HCT116 (cell line): ENCODE data around the gene FBXL15. TPM values are rescaled to one million over a fixed set of nuclear protein-coding genes. Genes with fewer than 3 reads are reported as not detected.

Experiments used
- ATAC-seq: fragments of 200-7000 bp; cut with Tn5 transposase; 2 replicates; pipeline ENCODE4 v1.9.1; 2020; ENCODE audit warnings: mild to moderate bottlenecking, moderate library complexity
- BruUV-seq: library from RNA; stranded (reverse); fragments of 400-500 nt; replicated peaks from 2 replicates; lab custom pipeline; 2021; lab: Mats Ljungman, UMichigan
- CTCF ChIA-PET: fragments of 300-600 bp; sonication (Branson Sonifier 250); formaldehyde crosslinking; loops from one replicate; lab custom pipeline; 2021; ENCODE audit warnings: antibody characterized with exemption; lab: Charles Lee
- POLR2A ChIA-PET: fragments of 300-600, 350-600 bp; sonication (Branson Sonifier 250); formaldehyde crosslinking; loops from one replicate; lab custom pipeline; 2021; ENCODE audit warnings: antibody characterized with exemption; lab: Charles Lee
- RAD21 ChIA-PET, 2 experiments: fragments of 300-600 bp; sonication (Branson Sonifier 250); formaldehyde crosslinking; loops; one replicate each; lab custom pipeline; 2023; ENCODE audit warnings: low total read pairs in 2 of 2; ENCODE audit not compliant: uncharacterized antibody in 2 of 2, unreplicated experiment in 2 of 2, low non-redundant PET in 1 of 2; lab: Charles Lee
- DNase-seq: peaks from one replicate; pipeline ENCODE4 v3.0.0-alpha.2; 2010; ENCODE audit warnings: low read depth, low spot score
- H2AFZ ChIP-seq: fragments of 200-600 bp; shearing (Covaris generic), sonication (generic); 2 replicates; pipeline ENCODE4 v1.6.1; 2017; ENCODE audit warnings: low read depth, mixed run types, mixed read lengths, antibody characterized with exemption, low read length; ENCODE audit not compliant: poor library complexity, severe bottlenecking
- H3K27ac ChIP-seq: 2 replicates; pipeline ENCODE4 v1.5.1; 2012; ENCODE audit warnings: low read depth, low read length
- H3K27me3 ChIP-seq: fragments of 200-600 bp; sonication (generic); 2 replicates; pipeline ENCODE4 v1.6.1; 2016; ENCODE audit warnings: mixed run types, low read length, mixed read lengths; ENCODE audit not compliant: insufficient read depth
- H3K36me3 ChIP-seq, 2 experiments: fragments of 200-500 bp in 1 of 2; fragments of 200-600 bp in 1 of 2; sonication (Bioruptor generic) in 1 of 2; sonication (generic) in 1 of 2; 2 replicates each; pipeline versions ENCODE4 v1.5.1 to v1.6.1; 2014 to 2016; ENCODE audit warnings: low read length in 2 of 2, inconsistent platforms in 1 of 2, mixed read lengths in 1 of 2, mixed run types in 1 of 2; ENCODE audit not compliant: insufficient read depth in 2 of 2, control insufficient read depth in 1 of 2
- H3K4me1 ChIP-seq, 2 experiments: fragments of 200-600 bp in 1 of 2; sonication (generic) in 1 of 2; 2 replicates each; pipeline versions ENCODE4 v1.5.1 to v1.6.1; 2012 to 2017; ENCODE audit warnings: low read length in 2 of 2, inconsistent platforms in 1 of 2, mild to moderate bottlenecking in 1 of 2, mixed read lengths in 1 of 2, mixed run types in 1 of 2, moderate library complexity in 1 of 2; ENCODE audit not compliant: insufficient read depth in 2 of 2, control insufficient read depth in 1 of 2
- H3K4me2 ChIP-seq: fragments of 200-600 bp; sonication (generic); 2 replicates; pipeline ENCODE4 v1.6.1; 2017; ENCODE audit warnings: mixed run types, low read length, mixed read lengths
- H3K4me3 ChIP-seq, 2 experiments: fragments of 200-600 bp in 1 of 2; sonication (generic) in 1 of 2; replicated peaks in 1 of 2; 2 replicates each; pipeline ENCODE4 v1.5.1; 2011 to 2016; ENCODE audit warnings: low read length in 2 of 2, control low read depth in 1 of 2, low read depth in 1 of 2, mild to moderate bottlenecking in 1 of 2, mixed read lengths in 1 of 2, mixed run types in 1 of 2
- H3K79me2 ChIP-seq: fragments of 200-600 bp; sonication (generic); 2 replicates; pipeline ENCODE4 v1.6.1; 2017; ENCODE audit warnings: mild to moderate bottlenecking, mixed run types, low read length, moderate library complexity, mixed read lengths; ENCODE audit not compliant: insufficient read depth
- H3K9ac ChIP-seq: fragments of 200-600 bp; sonication (generic); 2 replicates; pipeline ENCODE4 v1.6.1; 2016; ENCODE audit warnings: low read length, mixed read lengths
- H3K9me2 ChIP-seq: fragments of 200-600 bp; sonication (generic), shearing (Covaris generic); 2 replicates; pipeline ENCODE4 v1.6.1; 2017; ENCODE audit warnings: mixed run types, mild to moderate bottlenecking, moderate library complexity; ENCODE audit not compliant: insufficient read depth
- H3K9me3 ChIP-seq, 2 experiments: fragments of 200-500 bp in 1 of 2; fragments of 200-600 bp in 1 of 2; sonication (Bioruptor generic) in 1 of 2; sonication (generic) in 1 of 2; 2 replicates each; pipeline ENCODE4 v1.6.1; 2014 to 2017; ENCODE audit warnings: low read length in 2 of 2, mixed read lengths in 2 of 2, inconsistent platforms in 1 of 2, low read depth in 1 of 2, mild to moderate bottlenecking in 1 of 2, mixed run types in 1 of 2, moderate library complexity in 1 of 2; ENCODE audit not compliant: control insufficient read depth in 1 of 2, insufficient read depth in 1 of 2
- H4K20me1 ChIP-seq: fragments of 200-600 bp; sonication (generic), shearing (Covaris generic); 2 replicates; pipeline ENCODE4 v1.6.1; 2017; ENCODE audit warnings: mixed run types, mild to moderate bottlenecking, moderate library complexity; ENCODE audit not compliant: insufficient read depth
- CTCF ChIP-seq, 3 experiments: fragments of 200-600 bp in 1 of 3; sonication (generic) in 1 of 3; IDR thresholded peaks in 2 of 3; conservative IDR thresholded peaks in 1 of 3; 2 replicates each; pipeline ENCODE4 v1.5.1; 2012 to 2017; ENCODE audit warnings: low read depth in 2 of 3, low read length in 2 of 3, antibody characterized with exemption in 1 of 3, borderline replicate concordance in 1 of 3, control low read depth in 1 of 3, mild to moderate bottlenecking in 1 of 3, mixed read lengths in 1 of 3, mixed run types in 1 of 3, moderate library complexity in 1 of 3; ENCODE audit not compliant: insufficient read depth in 1 of 3
- ELF1 ChIP-seq: IDR thresholded peaks from 2 replicates; pipeline ENCODE4 v1.6.1; 2012; ENCODE audit warnings: low read depth, borderline replicate concordance
- EZH2phosphoT487 ChIP-seq: fragments of 200-600 bp; IDR thresholded peaks from 2 replicates; pipeline ENCODE4 v1.6.1; 2018; ENCODE audit warnings: antibody characterized with exemption, borderline replicate concordance
- POLR2AphosphoS5 ChIP-seq: IDR thresholded peaks from 2 replicates; pipeline ENCODE4 v1.6.1; 2011; ENCODE audit warnings: mild to moderate bottlenecking, low read depth, low read length, moderate library complexity
- REST ChIP-seq: IDR thresholded peaks from 2 replicates; pipeline ENCODE4 v1.6.1; 2012; ENCODE audit warnings: low read depth
- SRF ChIP-seq: IDR thresholded peaks from 2 replicates; pipeline ENCODE4 v1.6.1; 2012; ENCODE audit warnings: low read depth
- YY1 ChIP-seq: IDR thresholded peaks from 2 replicates; pipeline ENCODE4 v1.6.1; 2011; ENCODE audit warnings: low read length, low read depth, moderate library complexity, mild to moderate bottlenecking; ENCODE audit not compliant: insufficient replicate concordance; ENCODE audit errors: extremely low read depth
- intact Hi-C: fragments of 100-400 bp; cut with micrococcal nuclease; formaldehyde crosslinking; loops from 2 replicates; pipeline ENCODE4 v1.10.0; 2022
- total RNA-seq: library from RNA; stranded (reverse); gene quantifications from one replicate; pipeline ENCODE4 v1.2.1, GENCODE V29; 2021; ENCODE audit not compliant: unreplicated experiment
- TF ChIP-seq, protein P1 (sequence below): IDR thresholded peaks from 2 replicates; pipeline ENCODE4 v1.6.1; 2012
- TF ChIP-seq, protein P2 (sequence below): IDR thresholded peaks from 2 replicates; pipeline ENCODE4 v1.6.1; 2011; ENCODE audit warnings: mild to moderate bottlenecking, low read length, moderate library complexity; ENCODE audit not compliant: insufficient replicate concordance; ENCODE audit errors: extremely low read depth

Gene FBXL15
- total RNA-seq, 1 experiment from 2014 or later, result 21.1 TPM

GRCh38 chr10:102435529-102436233, 15.0 kb downstream of the FBXL15 start:
- no peak overlapping the region for H3K4me2 ChIP-seq
- no peaks in the 10 kb centered on the region for H3K9me3 ChIP-seq
- ChIA-PET CTCF (interaction anchor here (1.1 kb wide), 2 partner anchors 13 to 148 kb away, joined by 3 read pairs; no protein-coding TSS in a partner anchor), RAD21 (no interaction called here), POLR2A (interaction anchor here (6.6 kb wide), 1 partner anchor 15 kb away, joined by 36 read pairs; the partner anchor contains the start of gene C10orf95)
- no peak overlapping the region for H3K4me3 ChIP-seq
- H3K4me1 ChIP-seq, result peaks cover 0 to 24% of the 10 kb centered on the region in 2 experiments; a peak in 2 of 4 replicates
- H2AFZ ChIP-seq, result no peak overlapping the region
- TF ChIP-seq, protein P1, sequence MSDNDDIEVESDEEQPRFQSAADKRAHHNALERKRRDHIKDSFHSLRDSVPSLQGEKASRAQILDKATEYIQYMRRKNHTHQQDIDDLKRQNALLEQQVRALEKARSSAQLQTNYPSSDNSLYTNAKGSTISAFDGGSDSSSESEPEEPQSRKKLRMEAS, result no peak
- no peak for TF ChIP-seq ELF1
- TF ChIP-seq, protein P2, sequence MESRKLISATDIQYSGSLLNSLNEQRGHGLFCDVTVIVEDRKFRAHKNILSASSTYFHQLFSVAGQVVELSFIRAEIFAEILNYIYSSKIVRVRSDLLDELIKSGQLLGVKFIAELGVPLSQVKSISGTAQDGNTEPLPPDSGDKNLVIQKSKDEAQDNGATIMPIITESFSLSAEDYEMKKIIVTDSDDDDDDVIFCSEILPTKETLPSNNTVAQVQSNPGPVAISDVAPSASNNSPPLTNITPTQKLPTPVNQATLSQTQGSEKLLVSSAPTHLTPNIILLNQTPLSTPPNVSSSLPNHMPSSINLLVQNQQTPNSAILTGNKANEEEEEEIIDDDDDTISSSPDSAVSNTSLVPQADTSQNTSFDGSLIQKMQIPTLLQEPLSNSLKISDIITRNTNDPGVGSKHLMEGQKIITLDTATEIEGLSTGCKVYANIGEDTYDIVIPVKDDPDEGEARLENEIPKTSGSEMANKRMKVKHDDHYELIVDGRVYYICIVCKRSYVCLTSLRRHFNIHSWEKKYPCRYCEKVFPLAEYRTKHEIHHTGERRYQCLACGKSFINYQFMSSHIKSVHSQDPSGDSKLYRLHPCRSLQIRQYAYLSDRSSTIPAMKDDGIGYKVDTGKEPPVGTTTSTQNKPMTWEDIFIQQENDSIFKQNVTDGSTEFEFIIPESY, result no peak
- no peak for TF ChIP-seq EZH2phosphoT487
- DNase-seq (no peak), ATAC-seq (no peak)
- intact Hi-C loops, result no loop called here
- no peaks in the 10 kb centered on the region for H3K9me2 ChIP-seq
- peaks cover 15% of the 10 kb centered on the region for H3K79me2 ChIP-seq
- H3K9ac ChIP-seq, result no peak overlapping the region
- BruUV-seq, result no TSS peak
- no peak overlapping the region for H3K27ac ChIP-seq
- no peaks in the 10 kb centered on the region for H4K20me1 ChIP-seq
- no peaks in the 10 kb centered on the region for H3K36me3 ChIP-seq
- peaks cover 7% of the 10 kb centered on the region; the same call in 1 of the 2 replicates for H3K27me3 ChIP-seq

DNA sequence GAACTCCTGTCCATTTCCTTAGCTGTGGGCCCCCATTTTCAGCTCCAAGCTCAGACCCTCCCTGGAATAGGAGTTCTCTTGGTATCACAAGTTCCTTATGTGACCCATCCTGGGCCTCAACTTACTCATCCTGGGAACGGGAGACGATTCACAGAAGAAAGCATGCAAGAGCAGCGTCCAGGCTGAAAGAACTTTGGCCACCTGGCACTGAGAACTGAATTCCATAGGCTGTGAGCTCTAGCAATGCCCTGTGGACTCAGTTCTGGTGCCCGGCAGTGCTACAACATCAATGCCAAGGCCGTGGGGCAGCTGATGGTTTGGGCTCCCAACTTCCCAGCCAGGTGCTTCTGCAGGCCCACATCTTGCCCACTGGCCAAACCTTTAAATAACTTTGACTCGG, 15.7 kb downstream of the FBXL15 start:
- no peak overlapping the region for H3K4me2 ChIP-seq
- ChIA-PET CTCF (interaction anchor here (1.1 kb wide), 1 partner anchor 148 kb away, joined by 3 read pairs; no protein-coding TSS in a partner anchor), POLR2A (interaction anchor here (6.6 kb wide), 1 partner anchor 15 kb away, joined by 36 read pairs; the partner anchor contains the start of gene C10orf95)
- TF ChIP-seq REST (no peak), CTCF (IDR thresholded peaks at IDR 0.05 in 2 of 3, conservative IDR thresholded peaks at IDR 0.05 in 1 of 3; ENCODE audit: borderline replicate concordance in 1 of 3, insufficient read depth in 1 of 3, low read depth in 2 of 3, low read length in 2 of 3) (no peak), SRF (no peak), POLR2AphosphoS5 (no peak), YY1 (no peak)

More for the DNA sequence above, 15.7 kb downstream of the FBXL15 start:
- peaks cover 0 to 20% of the 10 kb centered on the region in 2 experiments; a peak in 2 of 4 replicates for H3K4me1 ChIP-seq
- no peaks in the 10 kb centered on the region for H3K36me3 ChIP-seq
- no peak overlapping the region for H3K9ac ChIP-seq
- no peaks in the 10 kb centered on the region for H4K20me1 ChIP-seq
- ATAC-seq (no peak), DNase-seq (no peak)
- H3K9me2 ChIP-seq, result no peaks in the 10 kb centered on the region
- no peak overlapping the region for H2AFZ ChIP-seq
- H3K27ac ChIP-seq, result no peak overlapping the region
- H3K4me3 ChIP-seq, result no peak overlapping the region
- BruUV-seq, result no TSS peak
- intact Hi-C loops, result no loop called here
- H3K79me2 ChIP-seq, result peaks cover 11% of the 10 kb centered on the region
- peaks cover 7% of the 10 kb centered on the region; the same call in 1 of the 2 replicates for H3K27me3 ChIP-seq
- no peaks in the 10 kb centered on the region for H3K9me3 ChIP-seq
- RAD21 ChIA-PET, result no interaction called here
